ENCODE data around the gene CPT1A.

CPT1A gene

DNA sequence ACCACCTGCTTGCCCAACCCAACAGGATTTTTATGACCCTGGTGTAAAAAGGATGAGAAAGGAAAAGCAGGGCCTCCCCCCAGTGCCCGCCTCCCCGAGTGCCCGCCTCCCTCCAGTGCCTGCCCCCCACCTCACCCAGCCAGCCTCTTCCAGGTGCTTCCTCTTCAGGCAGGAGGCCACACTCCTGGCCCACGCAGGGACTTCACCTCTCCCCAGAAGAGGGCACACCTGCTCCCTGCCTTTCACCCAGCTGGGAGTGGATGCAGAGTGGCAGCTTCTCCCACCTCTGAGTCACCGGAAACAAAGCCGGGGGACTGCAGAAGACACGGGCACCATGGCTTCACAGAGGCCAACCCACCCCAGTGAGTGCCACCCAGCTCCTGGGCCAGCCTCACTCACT lies 16.1 kb downstream of the CPT1A start:
- H3K4me3 ChIP-seq (ENCODE audit: low read length) = no peak overlapping the region
- H3K27ac ChIP-seq (ENCODE audit: low read length) = no peak overlapping the region
- H3K9ac ChIP-seq (ENCODE audit: low read depth, low read length) = no peak overlapping the region
- peaks cover 3% of the 10 kb centered on the region for H3K4me1 ChIP-seq (ENCODE audit: insufficient read depth, low read length)
- H3K36me3 ChIP-seq (ENCODE audit: insufficient read depth, low read depth, low read length) = no peaks in the 10 kb centered on the region
- H3K9me3 ChIP-seq (ENCODE audit: insufficient read depth, low read depth, low read length) = no peaks in the 10 kb centered on the region
- H3K27me3 ChIP-seq (ENCODE audit: insufficient read depth, low read length) = no peaks in the 10 kb centered on the region

DNA sequence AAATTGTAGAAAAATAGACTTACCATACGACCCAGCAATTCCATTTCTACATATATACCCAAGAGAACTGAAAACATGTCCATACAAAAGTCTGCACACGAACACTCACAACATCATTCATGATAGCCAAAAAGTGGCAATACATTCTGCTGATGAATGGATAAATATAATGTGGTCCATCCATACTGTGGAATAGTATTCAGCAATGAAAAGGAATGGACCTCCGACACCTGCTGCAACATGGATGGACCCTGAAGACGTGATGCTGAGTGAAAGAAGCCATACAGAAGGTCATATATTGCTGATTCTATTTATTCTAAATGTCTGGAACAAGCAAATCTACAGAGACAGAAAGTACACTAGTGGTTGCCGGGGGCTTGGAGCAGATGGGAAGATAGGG lies 19.2 kb downstream of the CPT1A start:
- Histone ChIP-seq H3K4me1 (ENCODE audit: insufficient read depth, low read length) (no peaks in the 10 kb centered on the region), H3K27me3 (ENCODE audit: insufficient read depth, low read length) (no peaks in the 10 kb centered on the region), H3K9ac (ENCODE audit: low read depth, low read length) (no peak overlapping the region), H3K9me3 (ENCODE audit: insufficient read depth, low read depth, low read length) (no peaks in the 10 kb centered on the region), H3K36me3 (ENCODE audit: insufficient read depth, low read depth, low read length) (no peaks in the 10 kb centered on the region), H3K27ac (ENCODE audit: low read length) (no peak overlapping the region), H3K4me3 (ENCODE audit: low read length) (no peak overlapping the region)

DNA sequence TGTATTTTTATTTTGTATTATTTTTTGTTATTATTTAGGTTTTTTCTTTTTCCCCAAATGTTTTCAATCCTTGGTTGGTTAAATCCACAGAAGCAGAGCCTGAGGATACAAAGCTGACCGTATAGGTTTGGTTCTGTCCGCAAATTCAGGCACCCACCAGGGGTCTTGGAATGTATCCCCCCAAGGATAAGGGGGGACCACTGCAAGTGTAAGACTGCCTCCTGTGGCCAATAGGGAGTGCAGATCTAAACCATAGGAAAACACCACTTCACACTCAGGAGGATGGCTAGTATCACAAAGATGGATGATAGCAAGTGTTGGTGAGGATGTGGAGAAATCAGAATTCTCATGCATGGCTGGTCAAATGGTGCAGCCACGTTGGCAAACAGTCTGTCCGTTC lies 20.0 kb downstream of the CPT1A start:
- H3K9me3 ChIP-seq (ENCODE audit: insufficient read depth, low read depth, low read length) = no peaks in the 10 kb centered on the region
- H3K27me3 ChIP-seq (ENCODE audit: insufficient read depth, low read length) = no peaks in the 10 kb centered on the region
- no peaks in the 10 kb centered on the region for H3K4me1 ChIP-seq (ENCODE audit: insufficient read depth, low read length)
- H3K36me3 ChIP-seq (ENCODE audit: insufficient read depth, low read depth, low read length) = no peaks in the 10 kb centered on the region
- H3K9ac ChIP-seq (ENCODE audit: low read depth, low read length) = no peak overlapping the region
- H3K27ac ChIP-seq (ENCODE audit: low read length) = no peak overlapping the region
- no peak overlapping the region for H3K4me3 ChIP-seq (ENCODE audit: low read length)

DNA sequence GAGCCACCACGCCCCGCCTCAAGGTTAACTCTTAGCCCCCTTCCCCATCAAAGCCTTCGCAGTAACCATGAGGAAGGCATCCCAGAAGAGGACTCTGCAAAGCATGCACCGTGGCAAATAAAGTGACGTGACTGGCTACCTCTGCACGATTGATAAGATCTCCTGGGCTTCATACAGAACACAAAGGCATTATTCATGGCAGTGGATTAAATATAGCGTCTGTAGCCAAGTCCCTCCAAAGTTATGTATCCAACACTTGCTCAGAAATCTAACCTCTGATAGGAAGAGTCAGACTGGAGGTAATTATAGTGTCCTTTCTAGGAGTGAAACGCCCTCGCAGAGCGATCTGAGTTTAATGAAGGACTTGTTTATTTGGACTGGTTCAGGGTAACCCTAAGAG lies 22.4 kb downstream of the CPT1A start:
- H3K4me3 ChIP-seq (ENCODE audit: low read length) = no peak overlapping the region
- H3K36me3 ChIP-seq (ENCODE audit: insufficient read depth, low read depth, low read length) = no peaks in the 10 kb centered on the region
- no peaks in the 10 kb centered on the region for H3K4me1 ChIP-seq (ENCODE audit: insufficient read depth, low read length)
- no peak overlapping the region for H3K9ac ChIP-seq (ENCODE audit: low read depth, low read length)
- H3K27ac ChIP-seq (ENCODE audit: low read length) = no peak overlapping the region
- H3K9me3 ChIP-seq (ENCODE audit: insufficient read depth, low read depth, low read length) = no peaks in the 10 kb centered on the region
- H3K27me3 ChIP-seq (ENCODE audit: insufficient read depth, low read length) = no peaks in the 10 kb centered on the region

DNA sequence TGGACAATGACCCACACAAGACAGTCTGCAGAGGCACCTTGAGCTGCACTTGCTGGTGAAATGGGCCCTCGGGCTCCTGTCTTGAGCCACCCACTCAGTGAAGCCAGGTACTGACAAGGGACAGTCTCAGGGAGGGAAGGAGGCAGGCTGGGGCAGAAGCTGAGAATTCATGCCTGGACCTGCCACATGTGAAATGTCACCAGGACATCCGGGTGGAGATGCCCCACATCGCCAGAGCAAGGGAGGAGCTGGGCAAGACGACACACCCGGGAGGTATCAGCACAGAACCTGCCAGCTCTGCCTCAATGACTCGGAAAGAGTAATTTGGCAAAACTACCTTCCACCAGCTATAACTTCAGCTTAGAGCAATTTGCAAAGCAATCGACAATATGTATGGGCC lies 23.5 kb downstream of the CPT1A start:
- H3K9ac ChIP-seq (ENCODE audit: low read depth, low read length) = no peak overlapping the region
- H3K27ac ChIP-seq (ENCODE audit: low read length) = no peak overlapping the region
- no peaks in the 10 kb centered on the region for H3K9me3 ChIP-seq (ENCODE audit: insufficient read depth, low read depth, low read length)
- H3K36me3 ChIP-seq (ENCODE audit: insufficient read depth, low read depth, low read length) = no peaks in the 10 kb centered on the region
- H3K27me3 ChIP-seq (ENCODE audit: insufficient read depth, low read length) = no peaks in the 10 kb centered on the region
- no peaks in the 10 kb centered on the region for H3K4me1 ChIP-seq (ENCODE audit: insufficient read depth, low read length)
- H3K4me3 ChIP-seq (ENCODE audit: low read length) = no peak overlapping the region

DNA sequence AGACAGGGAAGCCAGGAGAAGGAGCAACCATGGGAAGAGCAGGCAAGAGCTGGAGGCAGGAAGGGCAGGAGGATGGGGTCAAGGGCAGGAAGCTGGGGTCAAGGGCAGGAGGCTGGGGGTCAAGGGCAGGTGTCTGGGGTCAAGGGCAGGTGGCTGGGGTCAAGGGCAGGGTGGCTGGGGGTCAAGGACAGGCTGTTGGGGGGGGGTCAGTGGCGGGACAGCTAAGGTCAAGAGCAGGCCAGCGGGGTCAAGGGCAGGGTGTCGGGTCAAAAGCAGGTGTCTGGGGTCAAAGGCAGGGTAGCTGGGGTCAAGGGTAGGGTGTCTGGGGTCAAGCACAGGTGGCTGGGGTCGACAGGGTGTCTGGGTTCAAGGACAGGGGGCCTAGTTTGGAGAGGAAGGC lies 24.2 kb downstream of the CPT1A start:
- H3K9ac ChIP-seq (ENCODE audit: low read depth, low read length) = no peak overlapping the region
- no peaks in the 10 kb centered on the region for H3K4me1 ChIP-seq (ENCODE audit: insufficient read depth, low read length)
- no peak overlapping the region for H3K4me3 ChIP-seq (ENCODE audit: low read length)
- no peaks in the 10 kb centered on the region for H3K36me3 ChIP-seq (ENCODE audit: insufficient read depth, low read depth, low read length)
- no peak overlapping the region for H3K27ac ChIP-seq (ENCODE audit: low read length)
- H3K9me3 ChIP-seq (ENCODE audit: insufficient read depth, low read depth, low read length) = no peaks in the 10 kb centered on the region
- H3K27me3 ChIP-seq (ENCODE audit: insufficient read depth, low read length) = no peaks in the 10 kb centered on the region

DNA sequence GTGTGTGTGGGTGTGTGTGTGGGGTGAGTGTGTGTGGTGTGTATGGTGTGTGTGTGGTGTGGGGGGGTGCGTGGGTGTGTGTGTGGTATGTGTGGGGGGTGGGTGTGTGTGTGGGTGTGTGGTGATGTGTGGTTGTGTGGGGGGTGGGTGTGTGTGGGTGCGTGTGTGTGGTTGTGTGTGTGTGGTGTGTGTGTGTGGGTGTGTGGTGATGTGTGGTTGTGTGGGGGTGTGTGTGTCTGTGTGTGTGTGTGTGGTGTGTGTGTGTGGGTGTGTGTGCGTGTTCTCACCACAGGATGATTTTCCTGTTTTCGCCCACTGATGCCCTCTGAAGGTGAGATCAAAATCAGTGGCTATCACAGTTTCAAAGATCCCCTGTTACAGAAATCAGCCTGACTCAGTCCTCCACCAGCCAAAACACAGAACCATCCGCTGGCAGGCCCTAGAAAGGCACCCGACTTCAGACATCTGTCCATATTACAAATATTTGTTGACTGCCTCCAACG lies 24.7 kb downstream of the CPT1A start:
- Histone ChIP-seq H3K36me3 (ENCODE audit: insufficient read depth, low read depth, low read length) (no peaks in the 10 kb centered on the region), H3K27me3 (ENCODE audit: insufficient read depth, low read length) (no peaks in the 10 kb centered on the region), H3K9ac (ENCODE audit: low read depth, low read length) (no peak overlapping the region), H3K4me3 (ENCODE audit: low read length) (no peak overlapping the region), H3K4me1 (ENCODE audit: insufficient read depth, low read length) (no peaks in the 10 kb centered on the region), H3K27ac (ENCODE audit: low read length) (no peak overlapping the region), H3K9me3 (ENCODE audit: insufficient read depth, low read depth, low read length) (no peaks in the 10 kb centered on the region)

DNA sequence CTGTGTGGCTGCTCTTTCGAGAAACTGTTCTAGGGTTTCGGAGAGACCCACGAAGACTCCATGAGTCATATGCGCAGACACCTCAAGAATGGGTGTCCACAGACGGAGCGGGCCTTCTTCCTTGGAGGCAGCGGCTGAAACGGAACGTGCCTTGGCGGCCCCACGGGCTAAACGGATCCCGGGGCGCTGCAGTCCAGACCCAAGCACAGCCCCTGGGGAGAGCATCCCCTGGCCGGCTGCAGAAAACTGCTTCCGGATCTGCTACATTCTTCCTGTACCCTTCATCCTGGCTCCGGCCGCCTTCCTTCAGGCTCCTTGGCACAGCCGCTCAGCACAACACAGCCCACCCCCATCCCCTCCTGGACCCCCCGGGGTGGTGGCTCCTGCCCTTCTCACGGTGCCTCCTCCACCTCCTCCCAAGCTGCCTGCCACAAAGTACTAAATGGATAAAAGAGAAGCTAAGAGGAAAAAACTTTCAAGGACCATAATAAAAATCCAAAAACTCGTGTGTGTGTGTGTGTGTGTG lies 25.4 kb downstream of the CPT1A start:
- H3K4me3 ChIP-seq (ENCODE audit: low read length) = no peak overlapping the region
- no peak overlapping the region for H3K27ac ChIP-seq (ENCODE audit: low read length)
- H3K9ac ChIP-seq (ENCODE audit: low read depth, low read length) = no peak overlapping the region
- no peaks in the 10 kb centered on the region for H3K36me3 ChIP-seq (ENCODE audit: insufficient read depth, low read depth, low read length)
- H3K9me3 ChIP-seq (ENCODE audit: insufficient read depth, low read depth, low read length) = no peaks in the 10 kb centered on the region
- H3K27me3 ChIP-seq (ENCODE audit: insufficient read depth, low read length) = no peaks in the 10 kb centered on the region
- H3K4me1 ChIP-seq (ENCODE audit: insufficient read depth, low read length) = no peaks in the 10 kb centered on the region

DNA sequence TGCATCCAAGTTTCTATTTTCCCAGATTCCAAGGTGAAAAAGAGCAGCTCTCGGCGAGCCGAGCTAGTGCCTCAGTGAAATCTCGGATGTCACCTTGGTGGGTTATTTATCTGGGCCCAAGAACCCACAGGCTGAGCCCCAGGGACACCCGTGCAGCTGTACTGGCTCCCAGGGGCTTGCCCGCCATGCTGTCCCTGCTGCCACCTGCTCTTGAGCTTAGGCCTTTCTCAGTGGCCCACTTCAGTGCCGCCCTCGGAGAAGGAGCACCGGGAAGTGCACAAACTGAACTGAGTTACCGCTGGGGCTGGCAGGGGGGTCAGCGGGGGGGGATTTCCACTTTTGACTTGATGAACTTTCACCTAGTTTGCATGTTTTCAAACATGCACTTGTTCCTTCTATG lies 27.9 kb downstream of the CPT1A start:
- H3K27ac ChIP-seq (ENCODE audit: low read length) = no peak overlapping the region
- H3K27me3 ChIP-seq (ENCODE audit: insufficient read depth, low read length) = no peaks in the 10 kb centered on the region
- no peak overlapping the region for H3K9ac ChIP-seq (ENCODE audit: low read depth, low read length)
- no peak overlapping the region for H3K4me3 ChIP-seq (ENCODE audit: low read length)
- no peaks in the 10 kb centered on the region for H3K9me3 ChIP-seq (ENCODE audit: insufficient read depth, low read depth, low read length)
- H3K4me1 ChIP-seq (ENCODE audit: insufficient read depth, low read length) = no peaks in the 10 kb centered on the region
- no peaks in the 10 kb centered on the region for H3K36me3 ChIP-seq (ENCODE audit: insufficient read depth, low read depth, low read length)

DNA sequence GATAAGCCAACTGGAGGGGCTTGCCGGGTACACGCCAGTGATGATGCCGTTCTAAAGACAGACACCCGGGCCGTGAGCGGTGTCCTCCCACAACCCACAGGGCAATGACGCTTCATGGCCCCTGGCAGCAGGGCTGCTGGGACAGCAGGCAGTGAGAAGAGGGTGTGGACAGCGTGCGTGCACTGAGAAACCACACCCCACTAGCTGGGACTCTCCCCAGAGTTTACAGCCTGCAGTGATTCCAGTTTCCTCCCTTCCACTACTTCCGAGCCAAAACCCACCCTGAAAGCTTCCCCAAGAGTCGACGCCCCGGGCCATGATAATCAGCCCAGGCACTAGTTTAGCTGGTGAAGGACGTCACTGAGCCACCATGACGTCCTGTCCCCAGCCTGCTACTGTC lies 29.2 kb downstream of the CPT1A start:
- H3K27ac ChIP-seq (ENCODE audit: low read length) = no peak overlapping the region
- no peak overlapping the region for H3K4me3 ChIP-seq (ENCODE audit: low read length)
- no peak overlapping the region for H3K9ac ChIP-seq (ENCODE audit: low read depth, low read length)
- H3K27me3 ChIP-seq (ENCODE audit: insufficient read depth, low read length) = no peaks in the 10 kb centered on the region
- no peaks in the 10 kb centered on the region for H3K9me3 ChIP-seq (ENCODE audit: insufficient read depth, low read depth, low read length)
- no peaks in the 10 kb centered on the region for H3K4me1 ChIP-seq (ENCODE audit: insufficient read depth, low read length)
- H3K36me3 ChIP-seq (ENCODE audit: insufficient read depth, low read depth, low read length) = no peaks in the 10 kb centered on the region

DNA sequence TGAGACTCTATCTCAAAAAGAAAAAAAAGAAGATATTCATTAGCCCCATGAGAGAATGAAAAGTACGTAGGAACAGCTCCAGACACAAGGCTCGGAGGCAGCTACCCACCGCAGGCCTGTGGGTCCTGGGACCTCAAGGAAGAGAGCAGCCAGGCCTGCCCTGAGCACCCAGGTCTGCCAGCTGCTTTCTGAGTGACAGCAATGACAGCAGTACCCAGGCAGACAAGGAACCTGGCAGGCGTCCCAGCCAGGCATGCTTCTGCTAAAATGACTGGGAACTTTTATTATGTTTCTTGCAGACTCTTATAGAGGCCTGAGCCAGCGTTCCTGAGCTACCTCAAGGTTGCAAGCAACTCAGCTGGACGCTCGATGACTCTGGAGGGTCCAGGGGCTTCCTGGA lies 31.6 kb downstream of the CPT1A start:
- Histone ChIP-seq H3K9me3 (ENCODE audit: insufficient read depth, low read depth, low read length) (no peaks in the 10 kb centered on the region), H3K4me1 (ENCODE audit: insufficient read depth, low read length) (no peaks in the 10 kb centered on the region), H3K27ac (ENCODE audit: low read length) (no peak overlapping the region), H3K36me3 (ENCODE audit: insufficient read depth, low read depth, low read length) (no peaks in the 10 kb centered on the region; the same call in 1 of the 2 replicates), H3K27me3 (ENCODE audit: insufficient read depth, low read length) (no peaks in the 10 kb centered on the region), H3K9ac (ENCODE audit: low read depth, low read length) (no peak overlapping the region), H3K4me3 (ENCODE audit: low read length) (no peak overlapping the region)

DNA sequence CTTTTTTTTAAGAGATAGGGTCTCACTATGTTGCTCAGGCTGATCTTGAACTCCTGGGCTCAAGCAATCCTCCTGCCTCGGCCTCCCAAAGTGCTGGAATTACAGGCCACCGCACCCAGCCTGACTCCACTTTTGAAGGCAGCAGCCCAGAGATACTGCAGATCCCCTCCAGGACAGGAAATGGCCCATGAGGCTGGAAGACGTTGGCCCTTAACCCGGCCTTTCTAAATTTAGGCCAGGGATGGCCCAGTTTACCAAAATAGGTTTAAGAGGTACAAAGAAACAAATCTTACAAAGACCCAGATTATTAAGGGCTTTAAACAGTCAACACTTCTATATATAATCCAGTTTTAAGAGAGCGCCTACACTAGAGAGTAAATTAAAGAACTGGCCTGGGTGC lies 32.2 kb downstream of the CPT1A start:
- Histone ChIP-seq H3K27ac (ENCODE audit: low read length) (no peak overlapping the region), H3K9ac (ENCODE audit: low read depth, low read length) (no peak overlapping the region), H3K4me1 (ENCODE audit: insufficient read depth, low read length) (no peaks in the 10 kb centered on the region), H3K27me3 (ENCODE audit: insufficient read depth, low read length) (no peaks in the 10 kb centered on the region), H3K9me3 (ENCODE audit: insufficient read depth, low read depth, low read length) (no peaks in the 10 kb centered on the region), H3K4me3 (ENCODE audit: low read length) (no peak overlapping the region), H3K36me3 (ENCODE audit: insufficient read depth, low read depth, low read length) (no peaks in the 10 kb centered on the region; the same call in 1 of the 2 replicates)

Measured in iPS-20b (cell line).